CD4-positive, CD25-positive, alpha-beta regulatory T cell (primary cell): ENCODE measurements around the gene PXDC1. TPM values are rescaled to one million over a fixed set of nuclear protein-coding genes. Genes with fewer than 3 reads are reported as not detected.

Experiments
- ATAC-seq, 2 donors: fragments of 150-1000 bp; cut with Tn5 transposase; one replicate each; pipeline ENCODE4 v1.10.0; 2021; ENCODE audit warnings: low read depth in 2 of 2, moderate number of reproducible peaks in 2 of 2, moderate library complexity in 1 of 2
- DNase-seq, 3 donors: peaks; one replicate each; pipeline versions ENCODE4 v3.0.0 to v3.0.0-alpha.2; 2012 to 2022; ENCODE audit warnings: mixed read lengths in 1 of 3
- H3K27ac ChIP-seq: one replicate; pipeline ENCODE4 v1.7.0; 2013; ENCODE audit warnings: mild to moderate bottlenecking, low read length; ENCODE audit not compliant: insufficient read depth, poor library complexity, severe bottlenecking
- H3K27me3 ChIP-seq: one replicate; pipeline ENCODE4 v1.7.0; 2013; ENCODE audit warnings: low read length; ENCODE audit not compliant: control insufficient read depth, insufficient read depth
- H3K36me3 ChIP-seq: one replicate; pipeline ENCODE4 v1.7.0; 2013; ENCODE audit warnings: mild to moderate bottlenecking, low read length, moderate library complexity; ENCODE audit not compliant: control insufficient read depth, insufficient read depth
- H3K4me1 ChIP-seq: 2 replicates; pipeline ENCODE4 v1.7.0; 2013; ENCODE audit warnings: mild to moderate bottlenecking, low read length; ENCODE audit not compliant: insufficient read depth, control insufficient read depth, poor library complexity, severe bottlenecking
- H3K4me3 ChIP-seq: one replicate; pipeline ENCODE4 v1.7.0; 2013; ENCODE audit warnings: low read depth, mild to moderate bottlenecking, low read length, moderate library complexity
- H3K9me3 ChIP-seq, 2 experiments: 1 replicate in 1 of 2; 2 replicates in 1 of 2; pipeline ENCODE4 v1.7.0; 2013; ENCODE audit warnings: low read length in 2 of 2, mild to moderate bottlenecking in 1 of 2, moderate library complexity in 1 of 2; ENCODE audit not compliant: control insufficient read depth in 2 of 2
- H3K27ac Mint-ChIP-seq, 3 donors: one replicate each; pipeline ENCODE4 v1.8.0; 2020 to 2022; ENCODE audit warnings: mild to moderate bottlenecking in 3 of 3, mixed read lengths in 3 of 3, moderate library complexity in 2 of 3
- H3K27me3 Mint-ChIP-seq: one replicate; pipeline ENCODE4 v1.8.0; 2022; ENCODE audit warnings: mild to moderate bottlenecking, mixed read lengths
- H3K36me3 Mint-ChIP-seq: one replicate; pipeline ENCODE4 v1.8.0; 2020; ENCODE audit warnings: mixed read lengths
- H3K4me1 Mint-ChIP-seq, 4 donors: one replicate each; pipeline ENCODE4 v1.8.0; 2020 to 2022; ENCODE audit warnings: mixed read lengths in 4 of 4, mild to moderate bottlenecking in 1 of 4
- H3K4me3 Mint-ChIP-seq, 4 donors: one replicate each; pipeline ENCODE4 v1.8.0; 2020 to 2022; ENCODE audit warnings: mild to moderate bottlenecking in 4 of 4, mixed read lengths in 4 of 4, moderate library complexity in 3 of 4
- H3K9me3 Mint-ChIP-seq, 7 donors: one replicate each; pipeline ENCODE4 v1.8.0; 2020 to 2022; ENCODE audit warnings: mixed read lengths in 7 of 7, mild to moderate bottlenecking in 3 of 7, moderate library complexity in 2 of 7
- polyA plus RNA-seq, 4 donors: library from polyadenylated mRNA; unstranded; fragments of 300-500 nt; fragmentation: Illumina TruSeq; gene quantifications; one replicate each; pipeline ENCODE4 v1.2.3, GENCODE V29; 2021
- total RNA-seq: library from RNA; stranded (reverse); gene quantifications from one replicate; pipeline ENCODE4 v1.2.3, GENCODE V29; 2022

The PXDC1 gene
- total and polyA plus RNA-seq, 5 donors from 2014 or later: 1.1 TPM; not detected in 4

GRCh38 chr6:3712827-3713665, 38.5 kb downstream of the PXDC1 start:
- H3K36me3 Mint-ChIP-seq: no peaks in the 10 kb centered on the region

GRCh38 chr6:3711776-3712175, 39.7 kb downstream of the PXDC1 start:
- Histone ChIP-seq H3K36me3 (no peaks in the 10 kb centered on the region), H3K27ac (no peak overlapping the region), H3K9me3 (no peaks in the 10 kb centered on the region), H3K4me1 (no peaks in the 10 kb centered on the region), H3K27me3 (peaks cover 4% of the 10 kb centered on the region), H3K4me3 (no peak overlapping the region)
- Mint-ChIP-seq H3K36me3 (no peaks in the 10 kb centered on the region), H3K4me3 (no peak overlapping the region), H3K27ac (no peak overlapping the region), H3K27me3 (peaks cover 12% of the 10 kb centered on the region), H3K9me3 (peaks cover 0 to 2% (median 0%) of the 10 kb centered on the region in 7 donors), H3K4me1 (no peaks in the 10 kb centered on the region)
- DNase-seq: no peak
- ATAC-seq: no peak

More at GRCh38 chr6:3712827-3713665, 38.5 kb downstream of the PXDC1 start:
- H3K4me1 ChIP-seq: no peaks in the 10 kb centered on the region
- DNase-seq (no peak), ATAC-seq (no peak)
- peaks cover 0 to 2% (median 0%) of the 10 kb centered on the region in 7 donors for H3K9me3 Mint-ChIP-seq
- H3K4me3 Mint-ChIP-seq: no peak overlapping the region
- H3K27me3 Mint-ChIP-seq: peaks cover 8% of the 10 kb centered on the region
- H3K27ac ChIP-seq: no peak overlapping the region
- H3K36me3 ChIP-seq: no peaks in the 10 kb centered on the region
- peaks cover 2% of the 10 kb centered on the region for H3K27me3 ChIP-seq
- no peaks in the 10 kb centered on the region for H3K9me3 ChIP-seq
- H3K4me3 ChIP-seq: no peak overlapping the region
- no peaks in the 10 kb centered on the region for H3K4me1 Mint-ChIP-seq
- H3K27ac Mint-ChIP-seq: no peak overlapping the region

GRCh38 chr6:3710403-3710802, 41.1 kb downstream of the PXDC1 start:
- Mint-ChIP-seq H3K36me3 (no peaks in the 10 kb centered on the region), H3K27me3 (peaks cover 21% of the 10 kb centered on the region), H3K4me1 (no peaks in the 10 kb centered on the region), H3K9me3 (peaks cover 0 to 6% (median 0%) of the 10 kb centered on the region in 7 donors), H3K4me3 (peak overlapping the region in 1 of 4 donors; percentile 73), H3K27ac (no peak overlapping the region)
- DNase-seq (no peak), ATAC-seq (no peak)
- Histone ChIP-seq H3K4me1 (no peaks in the 10 kb centered on the region), H3K9me3 (no peaks in the 10 kb centered on the region), H3K27ac (no peak overlapping the region), H3K36me3 (no peaks in the 10 kb centered on the region), H3K4me3 (no peak overlapping the region), H3K27me3 (peaks cover 4% of the 10 kb centered on the region)

- Mint-ChIP-seq H3K27me3 (peaks cover 13% of the 10 kb centered on the region), H3K36me3 (no peaks in the 10 kb centered on the region), H3K9me3 (peaks cover 0 to 4% (median 0%) of the 10 kb centered on the region in 7 donors), H3K4me3 (no peak overlapping the region), H3K4me1 (no peaks in the 10 kb centered on the region), H3K27ac (no peak overlapping the region)
- no peak for ATAC-seq
- no peak for DNase-seq
- no peak overlapping the region for H3K4me3 ChIP-seq
- H3K9me3 ChIP-seq: no peaks in the 10 kb centered on the region
- H3K4me1 ChIP-seq: no peaks in the 10 kb centered on the region
- no peak overlapping the region for H3K27ac ChIP-seq
- no peaks in the 10 kb centered on the region for H3K36me3 ChIP-seq
- H3K27me3 ChIP-seq: peaks cover 4% of the 10 kb centered on the region
Observed at GRCh38 chr6:3708540-3708939, 43.0 kb downstream of the PXDC1 start.

GRCh38 chr6:3707751-3708412, 43.6 kb downstream of the PXDC1 start:
- Histone ChIP-seq H3K9me3 (no peaks in the 10 kb centered on the region), H3K36me3 (no peaks in the 10 kb centered on the region), H3K4me1 (no peaks in the 10 kb centered on the region), H3K27ac (no peak overlapping the region), H3K4me3 (no peak overlapping the region), H3K27me3 (peaks cover 4% of the 10 kb centered on the region)
- ATAC-seq (no peak), DNase-seq (no peak)
- no peaks in the 10 kb centered on the region for H3K36me3 Mint-ChIP-seq
- H3K27ac Mint-ChIP-seq: no peak overlapping the region
- peaks cover 0 to 4% (median 0%) of the 10 kb centered on the region in 7 donors for H3K9me3 Mint-ChIP-seq
- no peaks in the 10 kb centered on the region for H3K4me1 Mint-ChIP-seq
- H3K4me3 Mint-ChIP-seq: no peak overlapping the region
- peaks cover 13% of the 10 kb centered on the region for H3K27me3 Mint-ChIP-seq

- H3K4me3 Mint-ChIP-seq: no peak overlapping the region
- Histone ChIP-seq H3K4me3 (no peak overlapping the region), H3K36me3 (no peaks in the 10 kb centered on the region), H3K27me3 (peaks cover 4% of the 10 kb centered on the region), H3K9me3 (no peaks in the 10 kb centered on the region), H3K4me1 (no peaks in the 10 kb centered on the region), H3K27ac (no peak overlapping the region)
- no peak for DNase-seq
- H3K9me3 Mint-ChIP-seq: peaks cover 0 to 4% (median 0%) of the 10 kb centered on the region in 7 donors
- H3K27ac Mint-ChIP-seq: no peak overlapping the region
- no peaks in the 10 kb centered on the region for H3K4me1 Mint-ChIP-seq
- no peak for ATAC-seq
- peaks cover 21% of the 10 kb centered on the region for H3K27me3 Mint-ChIP-seq
- no peaks in the 10 kb centered on the region for H3K36me3 Mint-ChIP-seq
Observed at GRCh38 chr6:3707024-3707423, 44.5 kb downstream of the PXDC1 start.

- H3K4me1 ChIP-seq: no peaks in the 10 kb centered on the region
- peaks cover 4% of the 10 kb centered on the region for H3K27me3 ChIP-seq
- Mint-ChIP-seq H3K4me3 (no peak overlapping the region), H3K27me3 (peaks cover 21% of the 10 kb centered on the region), H3K27ac (no peak overlapping the region), H3K9me3 (peaks cover 0 to 4% (median 0%) of the 10 kb centered on the region in 7 donors), H3K36me3 (no peaks in the 10 kb centered on the region), H3K4me1 (no peaks in the 10 kb centered on the region)
- no peaks in the 10 kb centered on the region for H3K36me3 ChIP-seq
- H3K9me3 ChIP-seq: no peaks in the 10 kb centered on the region
- H3K4me3 ChIP-seq: no peak overlapping the region
- no peak overlapping the region for H3K27ac ChIP-seq
- DNase-seq: no peak
- no peak for ATAC-seq
Observed at GRCh38 chr6:3706547-3706946, 45.0 kb downstream of the PXDC1 start.
